Measurements from ENCODE around the gene CD300LG.

The CD300LG gene

GRCh38 chr17:43897831-43898230 lies 50.9 kb downstream of the CD300LG start:
- ATAC-seq = no peak
- TF ChIP-seq TOX (CRISPR knock-in tag; IDR thresholded peaks at IDR 0.05; ENCODE audit: borderline replicate concordance) = no peak
- TF ChIP-seq OSR1 (CRISPR knock-in tag; IDR thresholded peaks at IDR 0.05) = no peak
- TF ChIP-seq POU6F1 (CRISPR knock-in tag; IDR thresholded peaks at IDR 0.05; ENCODE audit: borderline replicate concordance, low read depth) = no peak
- no peak for TF ChIP-seq ZFP30 (CRISPR knock-in tag; IDR thresholded peaks at IDR 0.05)
- TF ChIP-seq ESRRG (CRISPR knock-in tag; IDR thresholded peaks at IDR 0.05) = no peak
- no peak for TF ChIP-seq CREB5 (CRISPR knock-in tag; IDR thresholded peaks at IDR 0.05; ENCODE audit: low read depth)
- TF ChIP-seq ARNTL (CRISPR knock-in tag; IDR thresholded peaks at IDR 0.05; ENCODE audit: borderline replicate concordance, low read depth) = no peak
- no peak for TF ChIP-seq ZNF565 (CRISPR knock-in tag; conservative IDR thresholded peaks at IDR 0.05; ENCODE audit: low read depth)
- TF ChIP-seq CSDC2 (CRISPR knock-in tag; IDR thresholded peaks at IDR 0.05) = no peak
- no peak for TF ChIP-seq ZNF70 (CRISPR knock-in tag; IDR thresholded peaks at IDR 0.05)
- TF ChIP-seq ZNF8 (CRISPR knock-in tag; IDR thresholded peaks at IDR 0.05) = no peak
- no peak for TF ChIP-seq TSHZ2 (CRISPR knock-in tag; IDR thresholded peaks at IDR 0.05)
- TF ChIP-seq SNAI2 (CRISPR knock-in tag; IDR thresholded peaks at IDR 0.05) = no peak
- no peak for TF ChIP-seq GLIS3 (CRISPR knock-in tag; IDR thresholded peaks at IDR 0.05)
- no peak for TF ChIP-seq TCF4 (CRISPR knock-in tag; IDR thresholded peaks at IDR 0.05; ENCODE audit: borderline replicate concordance)
- TF ChIP-seq ISL1 (CRISPR knock-in tag; IDR thresholded peaks at IDR 0.05) = no peak

GRCh38 chr17:43898446-43898845 lies 51.5 kb downstream of the CD300LG start:
- no peak for ATAC-seq
- TF ChIP-seq GLIS3 (CRISPR knock-in tag; IDR thresholded peaks at IDR 0.05) (no peak), CREB5 (CRISPR knock-in tag; IDR thresholded peaks at IDR 0.05; ENCODE audit: low read depth) (no peak), RARB (CRISPR knock-in tag; IDR thresholded peaks at IDR 0.05) (no peak), TCF4 (CRISPR knock-in tag; IDR thresholded peaks at IDR 0.05; ENCODE audit: borderline replicate concordance) (no peak), ZNF8 (CRISPR knock-in tag; IDR thresholded peaks at IDR 0.05) (no peak), OSR1 (CRISPR knock-in tag; IDR thresholded peaks at IDR 0.05) (no peak), CSDC2 (CRISPR knock-in tag; IDR thresholded peaks at IDR 0.05) (no peak), POU6F1 (CRISPR knock-in tag; IDR thresholded peaks at IDR 0.05; ENCODE audit: borderline replicate concordance, low read depth) (no peak)

GRCh38 chr17:43900183-43900857 lies 53.3 kb downstream of the CD300LG start:
- peak; percentile 100 for ATAC-seq
- TF ChIP-seq TSHZ2 (CRISPR knock-in tag; IDR thresholded peaks at IDR 0.05) (no peak), POU6F1 (CRISPR knock-in tag; IDR thresholded peaks at IDR 0.05; ENCODE audit: borderline replicate concordance, low read depth) (no peak)

Measured in SK-N-SH treated with all-trans-retinoic acid at 6 μM for 48 hours (cell line).